ENCODE data around the gene PEX1.

GRCh38 chr7:92506363-92506762 lies 22.0 kb downstream of the PEX1 start:
- no peak for TF ChIP-seq CTCF (conservative IDR thresholded peaks at IDR 0.05; ENCODE audit: low read length)
- no peak for TF ChIP-seq EZH2phosphoT487 (IDR thresholded peaks at IDR 0.05; ENCODE audit: borderline replicate concordance)

All from Loucy (cell line).